Calu3 (cell line): ENCODE data around the gene ASAH2. TPM values are rescaled to one million over a fixed set of nuclear protein-coding genes. Genes with fewer than 3 reads are reported as not detected.
"Not testable (repeated sequence)": the region's sequence is repeated elsewhere in the genome, so short reads cannot be mapped to it uniquely, and the experiment has no call there.

Source experiments
- BruUV-seq: library from RNA; stranded (reverse); fragments of 400-500 nt; replicated peaks from 2 replicates; lab custom pipeline; 2021; lab: Mats Ljungman, UMichigan
- CTCF ChIA-PET: fragments of 300-600 bp; sonication (Branson Sonifier 250); formaldehyde crosslinking; loops from one replicate; lab custom pipeline; 2022; ENCODE audit warnings: antibody characterized with exemption; lab: Charles Lee
- DNase-seq: peaks from one replicate; pipeline ENCODE4 v3.0.0; 2022
- H3K27ac Mint-ChIP-seq: one replicate; pipeline ENCODE4 v1.8.0; 2022; ENCODE audit warnings: mixed read lengths; ENCODE audit not compliant: unreplicated experiment
- H3K27me3 Mint-ChIP-seq: one replicate; pipeline ENCODE4 v1.8.0; 2022; ENCODE audit warnings: mixed read lengths; ENCODE audit not compliant: unreplicated experiment
- H3K36me3 Mint-ChIP-seq: one replicate; pipeline ENCODE4 v1.8.0; 2022; ENCODE audit warnings: mild to moderate bottlenecking, moderate library complexity, mixed read lengths; ENCODE audit not compliant: insufficient read depth, unreplicated experiment
- H3K4me1 Mint-ChIP-seq: one replicate; pipeline ENCODE4 v1.8.0; 2022; ENCODE audit warnings: mild to moderate bottlenecking, low read depth, mixed read lengths; ENCODE audit not compliant: unreplicated experiment
- H3K4me3 Mint-ChIP-seq: one replicate; pipeline ENCODE4 v1.8.0; 2022; ENCODE audit warnings: mild to moderate bottlenecking, low read depth, moderate library complexity, mixed read lengths; ENCODE audit not compliant: unreplicated experiment
- H3K9me3 Mint-ChIP-seq: one replicate; pipeline ENCODE4 v1.8.0; 2022; ENCODE audit warnings: low read depth, mixed read lengths; ENCODE audit not compliant: unreplicated experiment
- intact Hi-C: fragments of 100-400 bp; cut with micrococcal nuclease; formaldehyde crosslinking; loops from one replicate; pipeline ENCODE4 v1.10.0; 2022; ENCODE audit not compliant: unreplicated experiment
- total RNA-seq: library from RNA; stranded (reverse); gene quantifications from 2 replicates; pipeline ENCODE4 v1.2.3, GENCODE V29; 2022
- TF ChIP-seq, protein P1 (sequence below): fragments of 200-600 bp; IDR thresholded peaks from one replicate; pipeline ENCODE4 v1.8.0; 2022; ENCODE audit warnings: antibody characterized with exemption; ENCODE audit not compliant: unreplicated experiment

The ASAH2 gene
- total RNA-seq, 1 experiment from 2014 or later = 3.9 TPM

DNA sequence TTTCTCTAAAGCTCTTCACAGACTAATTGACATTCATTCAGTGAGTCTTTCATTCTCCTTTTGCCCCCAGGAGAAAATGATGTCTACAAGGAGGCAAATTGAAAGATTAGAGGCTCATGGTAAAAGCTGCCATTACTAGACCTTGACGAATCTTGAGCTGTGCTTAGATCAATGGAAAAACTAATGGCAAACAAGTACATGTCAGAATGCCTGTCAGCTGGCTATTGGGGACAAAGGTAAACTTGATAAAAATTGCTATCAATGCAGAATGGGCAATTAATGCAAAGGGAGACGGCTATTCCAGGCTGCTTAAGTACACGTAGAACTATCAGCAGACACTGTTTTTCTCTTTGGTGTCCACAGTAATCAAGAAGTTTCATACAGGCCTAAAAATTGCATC, 3.3 kb downstream of the ASAH2 start:
- no peak for DNase-seq
- peaks cover 67% of the 10 kb centered on the region for H3K27me3 Mint-ChIP-seq
- intact Hi-C loops = no loop called here
- H3K4me1 Mint-ChIP-seq = no peaks in the 10 kb centered on the region
- no TSS peak for BruUV-seq
- no peak overlapping the region for H3K4me3 Mint-ChIP-seq
- H3K36me3 Mint-ChIP-seq = no peaks in the 10 kb centered on the region
- CTCF ChIA-PET = no interaction called here
- H3K9me3 Mint-ChIP-seq = no peaks in the 10 kb centered on the region
- TF ChIP-seq, protein P1, sequence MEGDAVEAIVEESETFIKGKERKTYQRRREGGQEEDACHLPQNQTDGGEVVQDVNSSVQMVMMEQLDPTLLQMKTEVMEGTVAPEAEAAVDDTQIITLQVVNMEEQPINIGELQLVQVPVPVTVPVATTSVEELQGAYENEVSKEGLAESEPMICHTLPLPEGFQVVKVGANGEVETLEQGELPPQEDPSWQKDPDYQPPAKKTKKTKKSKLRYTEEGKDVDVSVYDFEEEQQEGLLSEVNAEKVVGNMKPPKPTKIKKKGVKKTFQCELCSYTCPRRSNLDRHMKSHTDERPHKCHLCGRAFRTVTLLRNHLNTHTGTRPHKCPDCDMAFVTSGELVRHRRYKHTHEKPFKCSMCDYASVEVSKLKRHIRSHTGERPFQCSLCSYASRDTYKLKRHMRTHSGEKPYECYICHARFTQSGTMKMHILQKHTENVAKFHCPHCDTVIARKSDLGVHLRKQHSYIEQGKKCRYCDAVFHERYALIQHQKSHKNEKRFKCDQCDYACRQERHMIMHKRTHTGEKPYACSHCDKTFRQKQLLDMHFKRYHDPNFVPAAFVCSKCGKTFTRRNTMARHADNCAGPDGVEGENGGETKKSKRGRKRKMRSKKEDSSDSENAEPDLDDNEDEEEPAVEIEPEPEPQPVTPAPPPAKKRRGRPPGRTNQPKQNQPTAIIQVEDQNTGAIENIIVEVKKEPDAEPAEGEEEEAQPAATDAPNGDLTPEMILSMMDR = no peak
- H3K27ac Mint-ChIP-seq = no peak overlapping the region

DNA sequence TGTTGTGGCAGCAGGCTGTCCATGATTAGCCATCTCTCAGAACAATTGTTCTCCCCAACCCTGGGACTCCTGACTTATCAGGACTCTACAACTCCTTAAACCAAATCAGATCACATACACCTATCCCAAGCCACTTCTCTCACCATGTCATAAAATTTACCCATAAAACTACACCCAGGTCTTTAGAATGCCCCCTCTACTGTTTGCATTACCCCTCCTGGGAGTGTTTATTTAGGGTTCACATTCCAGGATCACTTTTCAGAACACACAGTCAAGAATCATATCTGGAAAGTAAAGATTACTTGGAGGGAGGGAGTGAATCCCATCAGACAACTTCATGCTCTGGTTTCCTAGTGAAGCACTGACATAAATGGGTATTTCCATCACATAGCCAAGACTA, 7.1 kb downstream of the ASAH2 start:
- TF ChIP-seq, protein P1 = no peak
- CTCF ChIA-PET = no interaction called here
- H3K27ac Mint-ChIP-seq = no peak overlapping the region
- no peak overlapping the region for H3K4me3 Mint-ChIP-seq
- H3K9me3 Mint-ChIP-seq = no peaks in the 10 kb centered on the region
- intact Hi-C loops = no loop called here
- H3K36me3 Mint-ChIP-seq = no peaks in the 10 kb centered on the region
- no TSS peak for BruUV-seq
- H3K27me3 Mint-ChIP-seq = peaks cover 72% of the 10 kb centered on the region
- no peaks in the 10 kb centered on the region for H3K4me1 Mint-ChIP-seq
- no peak for DNase-seq

DNA sequence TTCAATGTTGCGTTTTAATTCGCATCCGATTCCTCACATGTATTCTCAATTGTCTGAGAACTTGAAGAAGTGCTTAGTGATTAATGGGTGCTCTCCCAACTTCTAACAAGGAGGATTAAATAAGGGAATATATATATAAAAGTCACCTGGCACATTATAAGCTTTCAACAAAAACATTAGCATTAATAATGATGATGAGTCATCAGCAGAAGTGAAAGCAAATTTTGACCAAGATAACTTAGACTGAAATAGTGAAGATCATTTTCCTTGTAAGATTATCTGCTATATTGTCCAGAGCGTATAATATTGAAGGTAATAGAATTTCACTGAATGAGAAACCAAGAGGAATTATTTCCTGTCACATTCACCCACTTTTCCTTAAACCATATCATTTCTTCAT, 8.5 kb downstream of the ASAH2 start:
- peaks cover 71% of the 10 kb centered on the region for H3K27me3 Mint-ChIP-seq
- TF ChIP-seq, protein P1 = no peak
- DNase-seq = no peak
- intact Hi-C loops = no loop called here
- CTCF ChIA-PET = no interaction called here
- no TSS peak for BruUV-seq
- no peaks in the 10 kb centered on the region for H3K36me3 Mint-ChIP-seq
- no peaks in the 10 kb centered on the region for H3K4me1 Mint-ChIP-seq
- H3K4me3 Mint-ChIP-seq = no peak overlapping the region
- H3K9me3 Mint-ChIP-seq = no peaks in the 10 kb centered on the region
- no peak overlapping the region for H3K27ac Mint-ChIP-seq

DNA sequence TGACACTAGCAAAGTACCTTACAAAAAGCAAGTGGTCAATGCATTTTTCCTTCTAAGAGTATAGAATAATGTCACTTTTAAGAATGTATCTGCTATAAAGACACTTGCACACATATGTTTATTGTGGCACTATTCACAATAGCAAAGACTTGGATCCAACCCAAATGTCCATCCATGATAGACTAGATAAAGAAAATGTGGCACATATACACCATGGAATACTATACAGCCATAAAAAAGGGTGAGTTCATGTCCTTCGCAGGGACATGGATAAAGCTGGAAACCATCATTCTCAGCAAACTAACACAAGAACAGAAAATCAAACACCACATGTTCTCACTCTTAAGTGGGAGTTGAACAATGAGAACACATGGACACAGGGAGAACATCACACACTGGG, 9.8 kb downstream of the ASAH2 start:
- H3K27ac Mint-ChIP-seq, H3K36me3 Mint-ChIP-seq, H3K4me1 Mint-ChIP-seq, DNase-seq, H3K4me3 Mint-ChIP-seq, H3K9me3 Mint-ChIP-seq, BruUV-seq, intact Hi-C loops: not testable (repeated sequence)
- CTCF ChIA-PET = interaction anchor here (0.6 kb wide), 1 partner anchor 1016 kb away, joined by 4 read pairs; no protein-coding TSS in a partner anchor
- peaks cover 69% of the 10 kb centered on the region for H3K27me3 Mint-ChIP-seq

DNA sequence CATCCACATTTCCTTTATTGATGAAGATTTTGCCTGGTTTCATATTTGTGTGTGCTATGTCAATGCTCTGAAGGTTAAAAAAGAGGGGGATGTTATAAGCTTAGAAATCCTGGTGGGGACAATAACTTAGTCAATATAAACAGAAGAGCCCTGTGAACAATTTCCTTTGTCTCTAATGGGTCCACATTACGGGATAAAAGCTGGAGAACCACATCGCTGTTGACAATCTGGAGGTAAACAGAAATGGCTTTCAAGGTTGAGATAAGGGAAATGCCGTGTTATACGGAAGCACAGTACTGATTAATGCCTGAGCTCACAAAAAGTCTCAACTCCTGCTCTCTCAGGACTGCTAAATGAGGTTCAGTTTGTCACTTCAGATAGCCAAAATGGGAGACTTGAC, 16.8 kb downstream of the ASAH2 start:
- intact Hi-C loops = no loop called here
- BruUV-seq = no TSS peak
- TF ChIP-seq, protein P1 = no peak
- Mint-ChIP-seq H3K27me3 (peaks cover 78% of the 10 kb centered on the region), H3K4me1 (no peaks in the 10 kb centered on the region), H3K36me3 (no peaks in the 10 kb centered on the region), H3K4me3 (no peak overlapping the region), H3K9me3 (no peaks in the 10 kb centered on the region), H3K27ac (no peak overlapping the region)
- CTCF ChIA-PET = no interaction called here
- no peak for DNase-seq
